Mesendoderm (in vitro differentiated cells): ENCODE results near the gene PABPC1L2B.
"Not testable (repeated sequence)": the region's sequence is repeated elsewhere in the genome, so short reads cannot be mapped to it uniquely, and the experiment has no call there.

ENCODE experiments used
- DNase-seq: peaks from one replicate; pipeline ENCODE4 v3.0.0; 2013
- H2AK5ac ChIP-seq: 2 replicates; pipeline ENCODE4 v1.6.1; 2013; ENCODE audit warnings: low read length, inconsistent platforms
- H2BK120ac ChIP-seq: 2 replicates; pipeline ENCODE4 v1.6.1; 2013; ENCODE audit warnings: low read depth, mild to moderate bottlenecking, low read length, moderate library complexity, mixed read lengths
- H2BK15ac ChIP-seq: replicated peaks from 2 replicates; pipeline ENCODE4 v1.6.1; 2013; ENCODE audit warnings: low read depth, mild to moderate bottlenecking, moderate library complexity
- H2BK5ac ChIP-seq: 2 replicates; pipeline ENCODE4 v1.6.1; 2013; ENCODE audit warnings: low read length, inconsistent platforms
- H3K18ac ChIP-seq: 2 replicates; pipeline ENCODE4 v1.6.1; 2013; ENCODE audit warnings: mild to moderate bottlenecking, low read length, mixed read lengths
- H3K23ac ChIP-seq: one replicate; pipeline ENCODE4 v1.6.1; 2013; ENCODE audit warnings: low read length
- H3K27ac ChIP-seq: 2 replicates; pipeline ENCODE4 v1.5.1; 2013; ENCODE audit warnings: low read depth, mild to moderate bottlenecking, inconsistent platforms, low read length, moderate library complexity
- H3K27me3 ChIP-seq: 2 replicates; pipeline ENCODE4 v1.6.1; 2013; ENCODE audit warnings: low read length, control low read depth, mild to moderate bottlenecking, inconsistent platforms; ENCODE audit not compliant: insufficient read depth, poor library complexity
- H3K36me3 ChIP-seq: 2 replicates; pipeline ENCODE4 v1.6.1; 2013; ENCODE audit warnings: low read length, inconsistent platforms; ENCODE audit not compliant: control insufficient read depth, insufficient read depth
- H3K4ac ChIP-seq: one replicate; pipeline ENCODE4 v1.6.1; 2013; ENCODE audit warnings: low read depth, mild to moderate bottlenecking, low read length, moderate library complexity
- H3K4me1 ChIP-seq: 2 replicates; pipeline ENCODE4 v1.6.1; 2013; ENCODE audit warnings: low read depth, low read length, inconsistent platforms; ENCODE audit not compliant: control insufficient read depth
- H3K4me2 ChIP-seq: 2 replicates; pipeline ENCODE4 v1.6.1; 2013; ENCODE audit warnings: low read length
- H3K4me3 ChIP-seq: 2 replicates; pipeline ENCODE4 v1.5.1; 2013; ENCODE audit warnings: mild to moderate bottlenecking, low read length
- H3K56ac ChIP-seq: one replicate; pipeline ENCODE4 v1.6.1; 2013; ENCODE audit warnings: low read length
- H3K79me1 ChIP-seq: 2 replicates; pipeline ENCODE4 v1.6.1; 2013; ENCODE audit warnings: low read length, inconsistent platforms
- H3K79me2 ChIP-seq: 2 replicates; pipeline ENCODE4 v1.6.1; 2013; ENCODE audit warnings: mild to moderate bottlenecking, low read length; ENCODE audit not compliant: control insufficient read depth, insufficient read depth
- H3K9ac ChIP-seq: 2 replicates; pipeline ENCODE4 v1.6.1; 2013; ENCODE audit warnings: low read length, inconsistent platforms
- H4K5ac ChIP-seq: one replicate; pipeline ENCODE4 v1.6.1; 2013; ENCODE audit warnings: low read length
- H4K8ac ChIP-seq: one replicate; pipeline ENCODE4 v1.6.1; 2013; ENCODE audit warnings: low read depth, mild to moderate bottlenecking, control low read depth, low read length, moderate library complexity
- WGBS: extraction: QIAGEN DNeasy Blood & Tissue Kit; methylation state at CpG from one replicate; pipeline ENCODE4 v1.1.7; 2013; ENCODE audit warnings: low lambda C conversion rate, missing lambda C conversion rate; ENCODE audit not compliant: insufficient coverage; ENCODE audit errors: extremely low coverage; 5-methylcytosine and 5-hydroxymethylcytosine counted together

Gene PABPC1L2B

GRCh38 chrX:73021361-73022092 lies 18.8 kb downstream of the PABPC1L2B start:
- Histone ChIP-seq H3K4me2 (no peak overlapping the region), H3K9ac (no peak overlapping the region)

GRCh38 chrX:73022093-73022445 lies 19.3 kb downstream of the PABPC1L2B start:
- not testable (repeated sequence) for H4K8ac ChIP-seq, H3K36me3 ChIP-seq, H3K4me3 ChIP-seq, H3K23ac ChIP-seq, H4K5ac ChIP-seq, H3K18ac ChIP-seq, H2BK15ac ChIP-seq, H3K27me3 ChIP-seq, H2BK120ac ChIP-seq, H2BK5ac ChIP-seq, H2AK5ac ChIP-seq, H3K4me1 ChIP-seq, H3K56ac ChIP-seq, H3K4me2 ChIP-seq, H3K79me1 ChIP-seq, H3K27ac ChIP-seq, H3K9ac ChIP-seq, H3K4ac ChIP-seq, DNase-seq, H3K79me2 ChIP-seq
- WGBS: no CpG with 5 or more reads among the region's 12 CpGs

More at GRCh38 chrX:73021361-73022092, 18.8 kb downstream of the PABPC1L2B start:
- H3K4me3 ChIP-seq: no peak overlapping the region
- DNase-seq: no peak
- no peak overlapping the region for H3K18ac ChIP-seq
- no peak overlapping the region for H3K4ac ChIP-seq
- H3K36me3 ChIP-seq: no peaks in the 10 kb centered on the region
- H2AK5ac ChIP-seq: no peak overlapping the region
- no peak overlapping the region for H3K23ac ChIP-seq
- no peaks in the 10 kb centered on the region for H3K79me1 ChIP-seq
- no CpG with 5 or more reads among the region's 30 CpGs for WGBS
- no peak overlapping the region for H4K8ac ChIP-seq
- H3K27ac ChIP-seq: no peak overlapping the region
- no peak overlapping the region for H4K5ac ChIP-seq
- H3K56ac ChIP-seq: no peak overlapping the region
- no peak overlapping the region for H2BK120ac ChIP-seq
- H2BK5ac ChIP-seq: no peak overlapping the region
- no peaks in the 10 kb centered on the region for H3K27me3 ChIP-seq
- no peaks in the 10 kb centered on the region for H3K4me1 ChIP-seq
- no peak overlapping the region for H2BK15ac ChIP-seq
- H3K79me2 ChIP-seq: no peaks in the 10 kb centered on the region

GRCh38 chrX:73028876-73029275 lies 26.1 kb downstream of the PABPC1L2B start:
- Histone ChIP-seq H3K4ac (no peak overlapping the region), H2BK15ac (no peak overlapping the region), H3K4me2 (no peak overlapping the region), H3K27me3 (no peaks in the 10 kb centered on the region), H3K27ac (no peak overlapping the region), H3K36me3 (no peaks in the 10 kb centered on the region), H3K9ac (no peak overlapping the region), H4K8ac (no peak overlapping the region), H3K79me2 (no peaks in the 10 kb centered on the region), H3K56ac (no peak overlapping the region), H3K4me3 (no peak overlapping the region), H2AK5ac (no peak overlapping the region), H4K5ac (no peak overlapping the region), H3K18ac (no peak overlapping the region), H2BK120ac (no peak overlapping the region), H3K23ac (no peak overlapping the region), H3K79me1 (no peaks in the 10 kb centered on the region), H3K4me1 (no peaks in the 10 kb centered on the region), H2BK5ac (no peak overlapping the region)
- DNase-seq: peak; percentile 83
- WGBS: no CpG with 5 or more reads among the region's 1 CpG
